HG02610 (cell line): ENCODE results near the gene DQX1.
A peak's percentile ranks its signal among the peaks of the same experiment; 100 is the strongest.
"Not testable (repeated sequence)": the region's sequence is repeated elsewhere in the genome, so short reads cannot be mapped to it uniquely, and the experiment has no call there.

Experiments used
- ATAC-seq: cut with Tn5 transposase; IDR thresholded peaks from one replicate; pipeline ENCODE4 v1.9.1; 2021; ENCODE audit warnings: mild to moderate bottlenecking, moderate library complexity; ENCODE audit not compliant: unreplicated experiment

Gene DQX1

DNA sequence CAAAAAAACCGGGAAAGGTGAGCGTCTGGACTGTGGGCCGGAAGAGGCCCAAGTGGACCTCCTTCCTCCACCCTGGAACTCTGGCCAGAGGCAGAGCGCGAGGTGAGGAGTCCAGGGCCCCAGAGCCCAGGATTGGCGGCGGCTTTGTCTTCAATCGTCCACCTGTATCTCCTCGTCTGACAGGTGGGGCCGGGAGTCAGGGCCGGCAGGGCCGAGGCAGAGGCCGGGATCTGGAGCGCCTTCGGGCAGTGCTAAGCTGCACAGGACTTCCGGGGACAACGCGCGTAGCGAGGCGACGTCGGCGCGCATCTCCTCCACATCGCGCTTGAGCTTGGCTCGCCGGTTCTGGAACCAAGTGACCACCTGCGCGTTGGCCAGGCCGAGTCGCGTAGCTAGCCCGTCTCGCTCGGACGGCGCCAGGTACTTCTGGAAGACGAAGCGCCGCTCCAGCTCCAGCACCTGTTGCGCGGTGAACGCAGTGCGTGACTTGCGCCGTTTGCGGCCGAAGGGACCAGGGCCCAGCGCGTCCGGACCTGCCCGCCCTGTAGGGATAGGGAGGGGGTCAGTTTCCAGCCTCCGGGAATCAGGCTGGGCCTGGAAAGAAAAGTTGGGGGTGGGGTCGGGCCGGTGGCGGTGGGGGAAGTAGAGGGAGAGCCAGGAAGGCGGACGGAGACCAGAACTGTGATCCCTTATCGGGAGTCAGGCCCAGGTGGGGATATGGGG lies 28.1 kb downstream of the DQX1 start:
- ATAC-seq = no peak

GRCh38 chr2:74496997-74497776 lies 28.8 kb downstream of the DQX1 start:
- ATAC-seq = no peak

GRCh38 chr2:74495440-74495839 lies 30.6 kb downstream of the DQX1 start:
- ATAC-seq = no peak

GRCh38 chr2:74493546-74493945 lies 32.5 kb downstream of the DQX1 start:
- no peak for ATAC-seq

DNA sequence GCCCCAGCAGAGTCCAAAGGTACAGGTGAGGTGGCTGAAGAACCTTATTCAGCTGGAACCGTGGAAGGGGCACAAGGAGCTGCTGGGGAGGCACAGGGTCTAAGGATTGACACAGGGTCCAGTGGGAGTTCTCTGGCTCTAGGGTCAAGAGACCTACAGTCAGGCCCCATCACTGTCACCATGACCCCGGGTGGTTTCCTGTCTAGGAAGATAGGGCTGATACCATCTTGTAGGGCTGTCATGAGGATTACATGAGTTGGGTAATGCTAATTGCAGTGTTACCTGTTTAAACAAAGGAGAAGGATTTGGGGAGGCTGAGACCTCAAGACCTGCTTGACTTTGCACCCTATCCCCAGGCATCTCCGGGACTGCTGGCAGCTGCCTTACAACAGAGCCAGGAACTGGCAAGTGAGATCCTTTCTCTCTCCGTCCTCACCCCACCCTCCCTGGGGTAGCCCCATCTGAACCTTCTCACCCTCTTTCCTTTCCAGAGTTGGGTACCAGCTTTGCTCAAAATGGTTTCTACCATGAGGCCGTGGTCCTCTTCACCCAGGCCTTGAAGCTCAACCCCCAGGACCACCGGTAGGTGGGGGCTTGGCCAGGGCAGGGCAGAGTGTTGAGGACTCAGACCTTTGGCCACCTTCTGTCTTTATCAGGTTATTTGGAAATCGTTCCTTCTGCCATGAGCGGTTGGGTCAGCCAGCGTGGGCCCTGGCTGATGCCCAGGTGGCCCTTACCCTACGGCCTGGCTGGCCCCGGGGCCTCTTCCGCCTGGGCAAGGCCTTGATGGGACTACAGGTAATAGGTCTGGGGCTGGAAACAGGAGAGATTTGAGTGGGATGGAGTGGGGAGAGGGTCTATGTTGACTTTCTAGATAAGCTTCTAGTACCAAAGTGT lies 34.1 kb downstream of the DQX1 start:
- no peak for ATAC-seq

GRCh38 chr2:74489906-74490305 lies 36.1 kb downstream of the DQX1 start:
- no peak for ATAC-seq

DNA sequence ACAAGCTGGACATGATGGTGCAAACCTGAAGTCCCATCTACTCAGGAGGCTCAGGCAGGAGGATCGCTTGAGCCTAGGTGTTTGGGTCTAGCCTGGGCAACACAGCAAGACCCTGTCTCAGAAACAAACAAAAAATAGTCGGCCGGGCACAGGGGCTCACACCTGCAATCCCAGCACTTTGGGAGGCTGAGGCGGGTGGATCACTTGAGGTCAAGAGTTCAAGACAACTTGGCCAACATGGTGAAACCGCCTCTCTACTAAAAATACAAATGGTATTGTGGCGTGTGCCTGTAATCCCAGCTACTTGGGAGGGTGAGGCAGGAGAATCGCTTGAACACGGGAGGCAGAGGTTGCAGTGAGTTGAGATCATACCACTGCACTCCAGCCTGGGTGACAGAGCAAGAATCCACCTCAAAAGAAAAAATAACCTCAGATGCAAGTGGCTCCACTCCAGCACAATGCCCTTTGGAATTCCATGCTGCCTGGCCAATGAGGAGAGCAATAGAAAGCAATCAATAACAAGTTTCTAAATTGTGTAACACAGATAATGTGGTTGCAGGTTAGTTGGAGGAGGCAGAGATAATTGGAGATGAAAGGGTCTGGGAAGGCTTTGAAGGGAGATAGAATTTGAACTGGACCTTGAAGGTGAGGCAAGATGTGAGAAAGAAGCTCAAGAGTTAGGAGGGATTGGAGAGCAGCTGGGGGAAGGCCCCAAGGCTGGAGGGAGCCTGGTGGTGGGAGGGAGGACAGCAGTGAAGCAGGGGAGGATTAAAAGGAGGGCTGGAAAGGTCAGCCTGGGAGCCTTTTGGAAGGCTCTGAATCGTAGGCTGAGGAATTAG lies 37.2 kb downstream of the DQX1 start:
- no peak for ATAC-seq

DNA sequence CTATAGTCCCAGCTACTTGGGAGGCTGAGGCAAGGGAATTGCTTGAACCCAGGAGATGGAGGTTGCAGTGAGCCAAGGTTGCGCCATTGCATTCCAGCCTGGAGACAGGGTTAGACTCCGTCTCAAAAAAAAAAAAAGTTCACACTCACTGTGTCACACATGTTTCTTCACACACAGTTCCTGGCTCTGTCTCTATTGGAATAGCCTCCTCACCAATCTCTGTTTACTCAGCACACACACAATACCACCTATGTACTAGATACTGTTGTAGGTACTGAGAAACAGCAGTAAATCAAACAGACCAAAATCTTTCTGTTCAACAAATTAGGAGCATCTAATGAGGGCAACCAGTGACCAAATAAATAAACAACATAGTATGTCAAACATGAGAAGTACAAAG lies 39.9 kb downstream of the DQX1 start:
- ATAC-seq = no peak

- ATAC-seq = not testable (repeated sequence)
These were observed 42.3 kb downstream of the DQX1 start for GRCh38 chr2:74483675-74484164.

DNA sequence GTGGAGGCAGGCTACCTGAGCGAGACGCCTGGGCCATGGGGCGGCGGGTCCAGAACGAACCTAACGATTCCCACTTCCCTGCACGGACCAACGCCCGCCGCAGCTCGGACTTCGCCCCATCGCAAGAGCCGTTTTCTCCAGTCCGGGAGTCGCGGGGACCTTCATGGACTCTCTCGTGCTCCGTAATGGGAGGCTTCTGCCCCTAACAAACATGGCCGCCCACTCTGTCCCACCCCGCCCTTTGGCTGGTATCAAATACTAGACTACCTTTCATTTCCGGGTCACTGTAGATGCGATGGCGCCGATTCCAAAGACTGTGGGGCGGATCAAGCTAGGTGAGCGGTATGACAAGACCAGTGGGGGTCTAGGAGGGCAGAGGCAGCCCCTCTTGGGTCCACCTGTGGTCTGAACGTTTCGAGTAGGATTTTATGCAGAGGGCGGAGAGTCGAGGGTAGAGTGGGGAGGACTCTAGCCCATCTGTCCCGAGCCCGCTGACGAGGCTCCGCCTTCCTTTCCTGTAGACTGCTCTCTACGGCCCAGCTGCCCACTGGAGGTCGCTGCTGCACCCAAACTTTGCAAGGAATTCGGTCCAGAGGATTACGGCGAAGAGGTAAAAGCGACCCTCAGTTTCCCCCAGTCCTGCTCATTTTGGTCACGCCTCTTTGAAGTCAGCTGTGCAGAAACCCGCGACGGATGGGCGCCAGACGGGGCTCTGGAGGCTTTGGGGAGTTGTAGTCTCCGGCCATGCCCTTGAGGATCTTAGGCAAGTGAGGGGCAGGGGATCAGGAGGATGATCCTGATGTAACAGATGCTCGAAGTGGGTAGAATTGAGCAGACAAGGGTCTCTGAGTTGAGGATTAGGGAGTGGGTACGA lies 43.0 kb downstream of the DQX1 start, which contains the start of the genes CCDC142 and TTC31:
Gene CCDC142, minus strand, starts transcription at position 198 of the 874 bp plus-strand sequence. Its CDS starts 161 bp downstream, at position 37.
Gene TTC31, plus strand, starts transcription at position 281 of the 874 bp plus-strand sequence. Its CDS starts 15 bp downstream, at position 296.
- ATAC-seq = peak; percentile 91

DNA sequence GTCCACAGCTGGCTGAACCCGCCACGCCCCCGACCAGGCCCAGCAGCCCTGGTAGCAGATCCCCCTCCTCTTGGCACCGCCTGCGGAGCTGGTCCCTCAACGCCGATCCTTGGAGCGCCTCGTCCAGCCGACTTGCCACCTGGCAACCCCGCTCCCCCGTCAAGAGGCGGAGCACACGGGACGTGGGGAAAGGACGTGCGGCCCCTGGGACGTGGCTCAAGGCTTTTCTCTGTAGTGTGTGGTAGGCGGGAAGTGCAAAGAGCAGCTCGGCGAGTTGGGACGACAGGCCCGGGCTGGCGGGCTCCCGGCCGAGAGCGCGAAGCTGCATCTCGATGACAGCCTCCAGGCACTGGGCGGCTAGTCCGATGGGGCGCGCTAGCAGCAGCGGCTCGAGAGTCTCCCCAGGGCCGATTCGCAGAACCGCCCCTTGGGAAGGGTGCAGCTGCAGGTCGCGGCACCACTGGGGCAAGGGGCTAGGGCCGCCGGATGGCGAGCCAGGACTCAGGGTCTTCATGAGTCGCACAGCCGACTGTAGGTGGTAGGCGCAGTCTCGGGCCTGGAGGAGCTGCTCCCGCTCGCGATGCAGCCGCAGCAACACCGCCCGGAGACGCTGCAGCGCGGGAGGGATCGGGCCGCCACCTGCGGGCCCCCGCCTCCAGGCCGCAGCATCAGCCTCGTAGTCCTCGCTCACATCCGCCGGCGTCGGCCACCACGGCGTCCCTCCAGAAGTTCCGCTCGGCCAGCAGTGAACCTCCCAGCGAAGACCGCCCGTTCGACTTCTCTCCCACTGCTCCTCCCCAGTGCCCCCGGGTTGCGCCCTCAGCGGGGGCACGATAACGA lies 43.9 kb downstream of the DQX1 start:
- ATAC-seq = peak; percentile 34

GRCh38 chr2:74481431-74481830 lies 44.6 kb downstream of the DQX1 start:
- ATAC-seq = no peak

DNA sequence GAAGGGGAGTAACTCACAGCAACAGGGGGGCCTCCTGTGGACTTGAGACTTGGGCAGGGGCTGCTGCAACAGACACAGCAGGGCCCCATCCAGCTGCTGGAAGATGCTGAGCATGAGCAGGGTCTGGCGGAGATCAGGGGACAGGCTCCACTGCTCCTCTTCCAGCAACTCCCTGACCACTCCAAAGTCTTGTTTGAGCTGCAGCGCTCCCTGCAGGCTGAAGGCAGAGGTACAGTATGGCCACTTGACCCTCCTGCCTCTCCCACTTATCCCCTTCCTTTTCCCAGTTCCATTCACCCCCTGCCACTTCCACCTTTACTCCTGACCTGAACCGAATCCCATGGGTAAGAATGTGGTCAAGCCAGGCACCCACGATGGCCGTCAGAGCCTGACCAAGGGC lies 51.1 kb downstream of the DQX1 start:
- no peak for ATAC-seq

DNA sequence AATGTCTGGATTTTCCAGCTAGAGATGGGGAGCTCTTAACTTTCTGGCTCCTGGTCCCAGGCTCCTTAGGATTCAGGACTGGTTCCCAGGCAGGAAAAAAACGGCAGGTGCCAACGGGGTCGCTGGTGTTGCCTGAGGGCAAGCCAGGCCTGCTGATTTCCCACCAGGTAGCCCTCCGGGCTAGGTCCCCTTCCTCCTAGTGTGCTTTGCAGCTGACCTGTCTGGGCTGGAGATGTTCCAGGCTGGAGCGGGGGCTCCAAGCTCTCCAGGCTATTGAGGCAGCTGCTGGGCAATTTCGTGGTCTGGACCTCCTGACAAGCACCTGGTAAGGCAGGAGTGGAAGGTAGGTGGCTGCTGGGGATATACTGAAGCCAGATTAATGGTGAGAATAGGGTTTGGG lies 51.5 kb downstream of the DQX1 start:
- no peak for ATAC-seq

- no peak for ATAC-seq
These were observed 53.1 kb downstream of the DQX1 start for GRCh38 chr2:74472945-74473258.

GRCh38 chr2:74472086-74472944 lies 53.7 kb downstream of the DQX1 start, which contains the start of gene MRPL53:
Gene MRPL53, minus strand, starts transcription at chr2:74472680. Its CDS starts 20 bp downstream, at chr2:74472660.
- ATAC-seq = peak; percentile 92

- ATAC-seq = no peak
These were observed 54.5 kb downstream of the DQX1 start for GRCh38 chr2:74471332-74472065.
